HG02759 (cell line): ENCODE data around the gene RBP4.

ENCODE experiments used
- ATAC-seq: cut with Tn5 transposase; IDR thresholded peaks from one replicate; pipeline ENCODE4 v1.9.1; 2021; ENCODE audit warnings: mild to moderate bottlenecking, moderate library complexity; ENCODE audit not compliant: unreplicated experiment

The RBP4 gene

DNA sequence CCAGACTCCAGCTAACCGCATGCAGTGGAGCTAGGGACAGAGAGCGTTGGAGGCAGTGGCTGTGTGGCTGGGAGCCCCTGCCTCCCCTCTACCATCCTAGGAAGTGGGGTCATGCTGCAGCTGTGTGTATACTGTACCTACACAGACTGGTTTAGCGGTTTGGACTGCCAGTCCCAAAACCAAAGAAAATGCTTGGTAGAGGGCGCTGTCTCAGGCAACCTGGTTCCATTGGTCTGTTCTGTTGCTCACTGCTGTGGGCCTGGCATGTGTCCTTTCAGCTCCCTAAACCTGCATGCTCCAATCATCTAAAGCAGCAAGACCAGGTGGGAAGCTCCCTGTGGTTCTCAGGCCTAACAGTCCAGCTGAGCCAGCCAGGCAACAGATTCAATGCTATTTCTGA lies 4.5 kb downstream of the RBP4 start:
- ATAC-seq = no peak

DNA sequence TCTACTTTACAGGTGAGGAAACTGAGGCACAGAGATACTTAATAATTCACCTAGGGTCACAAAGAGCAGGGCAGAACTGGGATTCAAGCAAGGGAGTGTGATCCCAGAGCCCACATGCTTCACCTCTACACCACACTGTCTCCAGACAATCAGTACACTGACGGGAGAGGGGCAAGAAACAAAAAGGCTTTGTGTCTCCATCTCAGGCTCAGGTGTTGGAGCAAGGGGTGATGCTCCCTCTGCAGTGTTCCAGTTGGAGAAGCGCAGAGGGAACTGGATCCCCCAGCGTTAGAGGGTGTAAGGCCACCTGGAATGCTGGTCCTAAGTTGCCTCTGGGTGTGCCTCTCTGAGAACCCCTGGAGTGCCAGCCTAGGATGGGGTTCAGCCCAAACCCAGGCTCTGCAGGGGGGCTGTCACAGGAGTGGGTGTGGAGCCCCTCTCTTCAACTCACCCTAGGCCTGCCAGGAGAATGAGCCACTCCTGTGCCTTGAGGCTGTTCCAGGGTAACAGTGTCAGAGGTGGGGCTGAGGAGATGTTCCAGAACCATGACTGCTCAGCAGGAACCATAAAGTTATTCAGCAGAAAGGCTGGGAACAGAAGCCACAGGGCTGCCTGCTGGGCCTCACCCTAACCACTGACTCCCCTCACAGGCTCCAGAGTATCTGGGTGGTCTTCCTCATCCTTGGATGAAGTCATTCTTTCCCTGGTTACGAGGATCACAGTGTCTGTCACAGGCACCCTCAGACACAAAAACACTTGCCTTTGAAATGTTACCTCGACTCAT lies 5.5 kb downstream of the RBP4 start:
- no peak for ATAC-seq

DNA sequence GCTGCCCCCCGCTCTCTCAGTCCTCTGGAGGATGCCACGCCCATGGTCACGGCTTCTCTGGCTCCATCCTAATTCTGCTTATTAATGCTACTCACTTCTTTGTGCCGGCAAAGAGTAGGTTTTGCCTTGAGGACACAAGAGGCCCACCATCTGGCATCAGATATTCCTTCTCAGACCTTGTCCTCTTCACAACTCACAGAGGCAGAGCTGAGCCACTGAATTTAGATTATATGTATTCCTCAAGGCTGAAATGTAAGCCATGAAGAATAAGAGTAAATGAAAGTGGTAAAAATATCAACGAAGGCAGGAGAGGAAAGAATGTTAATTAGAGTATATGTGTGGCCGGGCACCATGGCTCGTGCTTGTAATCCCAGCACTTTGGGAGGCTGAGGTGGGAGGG lies 6.5 kb downstream of the RBP4 start:
- no peak for ATAC-seq

DNA sequence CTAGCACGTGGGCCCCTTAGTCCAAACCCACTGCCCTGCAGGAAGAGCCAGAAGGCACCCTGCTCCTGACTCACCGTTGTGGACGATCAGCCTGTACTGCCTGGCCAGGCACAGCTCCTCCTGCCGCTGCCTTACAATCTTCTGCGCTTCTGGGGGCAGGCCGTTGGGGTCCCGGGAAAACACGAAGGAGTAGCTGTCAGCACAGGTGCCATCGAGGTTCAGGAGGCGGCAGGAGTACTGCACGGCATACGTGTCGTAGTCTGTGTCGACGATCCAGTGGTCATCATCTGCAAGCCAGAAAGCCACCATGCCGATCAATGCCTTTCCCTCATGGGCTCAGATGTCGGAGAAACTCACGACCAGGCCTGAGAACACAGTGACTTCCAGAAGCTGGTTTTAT lies 7.3 kb downstream of the RBP4 start:
- no peak for ATAC-seq

DNA sequence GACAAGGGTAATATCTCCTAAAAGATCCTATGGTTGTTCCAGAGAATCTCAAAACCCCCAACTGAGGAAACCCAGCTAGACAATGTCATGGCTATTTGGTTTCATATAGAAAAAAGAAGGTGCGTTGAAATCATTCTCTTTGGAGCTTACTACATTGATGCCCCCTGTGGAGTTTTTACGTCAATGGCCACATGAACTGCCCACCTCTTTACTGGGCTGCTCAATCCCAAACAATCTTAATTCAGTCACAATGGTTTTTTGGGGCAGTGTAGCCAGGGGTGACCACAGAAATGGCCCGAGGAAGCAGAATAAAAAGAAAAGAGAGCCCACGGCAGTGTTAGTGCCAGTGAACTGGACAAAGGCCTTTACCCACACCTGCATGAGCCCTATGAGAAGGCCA lies 7.8 kb downstream of the RBP4 start:
- no peak for ATAC-seq

DNA sequence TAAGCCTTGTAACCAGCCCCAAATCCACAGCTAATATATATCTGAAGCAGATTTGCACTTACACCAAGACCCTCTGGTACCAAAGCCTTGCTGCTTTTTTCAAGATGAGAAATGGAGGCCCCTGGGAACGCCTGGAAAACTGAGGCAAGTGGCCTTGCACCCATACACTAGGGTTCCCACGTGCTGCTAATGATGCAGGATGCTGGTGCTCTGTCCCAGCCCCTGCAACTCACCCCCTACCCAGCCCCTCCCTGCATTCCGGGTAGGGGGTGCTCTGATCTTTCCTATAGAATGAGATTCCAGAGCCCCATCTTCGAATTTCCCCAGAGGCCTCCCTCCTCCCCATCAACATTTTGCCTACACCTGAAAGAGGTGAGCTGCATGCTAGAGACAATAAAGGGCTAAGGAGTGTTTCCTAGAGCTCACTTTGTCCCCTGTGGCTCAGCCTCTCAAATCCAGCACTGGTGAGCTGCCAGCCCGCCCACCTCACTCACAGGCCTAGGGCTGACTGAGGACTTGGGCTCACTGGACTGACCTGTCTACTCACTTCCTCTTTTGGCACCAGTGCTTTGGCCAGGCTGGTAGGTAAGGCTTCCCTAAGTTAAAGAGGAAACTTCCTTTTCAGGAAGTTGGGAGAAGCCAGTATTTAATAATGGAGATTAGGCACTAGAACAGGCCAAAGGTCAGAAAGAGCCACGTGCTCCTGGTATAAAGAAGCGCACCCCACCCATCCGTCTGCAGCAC lies 9.8 kb downstream of the RBP4 start:
- ATAC-seq = no peak

DNA sequence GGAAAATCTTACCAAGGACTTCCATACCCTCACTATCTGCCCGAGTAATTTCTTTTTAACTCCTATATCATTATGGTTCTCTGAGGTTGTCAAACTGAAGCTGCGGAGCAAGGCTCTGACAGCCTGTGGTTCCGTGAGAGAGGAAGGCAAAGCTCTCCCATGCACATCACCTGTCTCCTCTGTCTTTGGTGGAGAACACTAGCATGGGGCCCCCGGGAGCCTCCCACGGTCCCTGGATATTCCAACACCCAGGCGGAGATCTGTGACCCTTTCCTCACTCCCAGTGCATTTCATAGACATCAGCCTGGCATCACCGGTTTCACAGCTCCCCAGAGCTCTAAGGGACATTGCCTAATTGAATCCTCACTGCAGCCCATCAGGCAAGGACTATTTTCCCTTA lies 10.4 kb downstream of the RBP4 start:
- no peak for ATAC-seq

DNA sequence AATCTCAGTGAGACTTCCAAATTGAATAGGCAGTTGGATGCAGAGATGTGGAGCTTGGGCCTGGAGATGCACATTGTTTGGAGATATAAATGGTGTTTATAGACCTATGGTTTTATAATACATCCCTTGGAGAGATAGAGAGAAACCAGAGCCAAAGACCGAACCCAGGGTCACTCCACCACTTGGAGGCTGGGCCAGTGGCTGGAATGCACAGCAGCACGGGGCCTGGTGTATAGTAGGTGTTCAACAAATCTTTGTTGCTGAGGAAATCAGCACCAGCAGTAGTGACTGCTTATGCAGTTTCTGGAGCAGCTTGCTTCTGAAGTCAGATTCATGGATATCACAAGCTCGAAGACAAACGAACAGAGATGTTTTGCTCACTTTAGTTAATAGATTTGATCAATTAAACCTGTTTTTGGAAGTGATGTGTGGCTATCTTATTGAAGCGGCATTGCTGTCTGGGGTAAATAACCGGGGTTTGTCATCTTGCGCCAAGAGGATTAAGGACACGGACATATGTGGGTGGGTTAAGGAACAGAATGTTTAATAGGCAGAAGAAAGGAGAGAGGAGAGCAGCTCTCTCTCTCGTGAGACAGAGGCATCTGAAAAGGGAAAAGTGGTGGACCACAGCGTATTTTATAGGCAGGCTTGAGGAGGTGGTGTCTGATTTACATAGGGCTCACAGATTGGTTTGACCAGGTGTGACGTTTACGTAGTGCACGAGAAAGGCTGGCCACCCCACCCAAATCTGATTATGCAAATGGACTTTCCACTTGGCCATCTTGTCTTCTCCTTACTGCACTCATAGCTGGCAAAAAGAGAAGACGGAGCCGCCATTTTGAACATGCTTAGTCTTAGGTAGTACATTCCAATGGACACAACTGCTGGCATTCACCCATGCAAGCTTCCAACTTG lies 11.1 kb downstream of the RBP4 start:
- ATAC-seq = no peak

DNA sequence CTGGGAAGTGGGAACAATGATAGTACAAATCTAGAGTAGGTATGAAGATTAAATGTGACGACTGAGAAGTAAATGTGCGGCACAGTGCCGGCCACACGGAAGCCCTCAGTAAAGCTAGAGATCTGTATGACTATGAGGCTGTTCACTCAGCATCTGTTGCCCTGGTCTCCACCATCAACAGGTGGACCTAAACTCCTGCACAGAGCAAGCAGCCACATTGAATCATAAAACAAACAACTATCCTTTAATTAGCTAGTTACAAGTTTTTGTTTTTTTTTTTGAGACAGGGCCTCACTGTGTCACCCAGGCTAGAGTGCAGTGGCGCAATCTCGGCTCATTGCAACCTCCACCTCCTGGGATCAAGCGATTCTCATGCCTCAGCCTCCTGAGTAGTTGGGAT lies 16.6 kb downstream of the RBP4 start:
- no peak for ATAC-seq

DNA sequence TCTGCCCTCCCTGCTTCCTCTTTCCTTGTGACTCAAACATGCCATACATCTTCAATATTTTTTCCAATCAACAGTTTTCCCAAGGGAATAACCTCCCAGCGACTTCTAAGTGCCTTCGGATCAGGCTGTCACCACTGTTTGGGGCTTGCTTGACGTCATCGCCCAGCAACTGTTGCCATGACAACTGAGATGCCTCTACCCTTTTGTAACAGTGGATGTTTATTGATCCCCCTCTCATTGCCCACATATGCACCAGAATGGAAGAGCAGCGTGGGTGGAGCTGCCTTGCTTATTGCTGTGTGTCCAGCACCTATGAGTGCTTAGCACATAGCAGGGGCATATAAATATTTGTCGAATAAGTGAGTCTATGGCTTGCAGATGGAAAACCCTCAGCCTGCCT lies 20.2 kb downstream of the RBP4 start:
- no peak for ATAC-seq

DNA sequence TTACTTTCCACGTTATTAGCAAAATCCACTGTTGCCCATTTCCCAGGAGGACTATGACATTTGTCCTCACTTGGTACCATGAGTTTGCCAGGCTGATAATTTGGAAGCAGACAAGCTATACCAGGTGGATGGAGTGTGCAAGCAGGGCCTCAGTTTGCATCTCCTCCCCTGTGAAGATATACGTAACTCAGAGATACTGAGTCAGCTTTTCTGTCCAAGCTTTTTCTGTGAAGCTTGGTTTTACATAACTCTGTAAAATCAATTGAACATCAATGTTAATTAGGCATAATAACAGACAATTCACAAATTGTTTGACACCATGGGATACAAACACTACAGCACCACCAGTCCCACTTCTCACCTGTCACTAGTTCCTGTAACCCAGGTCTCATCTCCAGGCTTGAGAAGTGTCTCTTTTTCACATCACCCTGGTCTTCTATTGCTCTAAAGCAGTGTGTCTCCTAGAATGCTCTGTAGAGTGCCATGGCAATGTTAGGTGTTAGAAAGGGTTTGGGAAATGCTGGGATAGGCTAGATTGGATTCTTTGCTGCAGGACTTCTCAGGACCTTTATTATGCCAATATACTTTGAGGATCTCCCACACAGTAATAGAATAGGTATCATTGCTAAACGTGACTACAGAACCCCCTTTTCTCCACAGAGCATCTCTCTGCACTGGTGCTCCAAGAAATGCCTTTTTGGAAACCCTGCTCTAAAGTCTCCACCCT lies 20.9 kb downstream of the RBP4 start:
- ATAC-seq = no peak

DNA sequence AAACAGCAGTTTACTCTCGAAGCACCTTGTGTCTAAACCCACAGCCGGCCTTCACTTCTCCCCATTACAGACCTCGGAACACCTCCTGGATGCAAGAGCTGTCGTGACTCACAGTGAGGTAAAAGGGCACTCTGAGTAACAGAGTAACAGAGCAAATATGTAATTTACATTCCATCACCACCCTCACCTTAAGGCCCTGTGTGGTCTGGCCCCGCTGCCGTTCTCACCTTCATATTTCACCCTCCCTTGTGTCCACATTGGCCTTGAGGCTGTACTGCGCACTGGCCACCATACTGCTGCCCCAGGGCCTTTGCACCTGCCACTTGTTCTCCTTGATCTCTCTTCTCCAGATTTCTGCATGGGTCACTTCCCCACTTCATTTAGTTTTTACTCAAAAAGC lies 21.9 kb downstream of the RBP4 start:
- no peak for ATAC-seq

DNA sequence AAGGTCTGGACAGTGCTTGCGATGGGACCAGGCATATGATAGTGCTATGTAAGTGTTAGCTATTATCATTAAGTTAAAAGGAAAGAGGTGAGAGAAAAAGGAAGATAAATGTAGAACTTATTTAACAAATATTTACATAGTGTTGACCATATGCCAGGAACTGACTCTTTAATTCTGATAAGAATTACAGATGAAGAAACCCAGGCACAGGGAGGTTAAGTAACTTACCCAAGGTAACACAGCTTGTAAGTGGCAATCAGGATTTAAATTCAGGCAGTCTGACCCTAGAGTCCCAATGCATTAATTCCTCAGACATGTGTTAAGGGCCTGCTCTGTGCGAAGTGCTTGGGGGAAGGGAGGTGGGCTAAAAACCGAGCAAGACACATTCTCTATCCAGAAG lies 23.5 kb downstream of the RBP4 start:
- no peak for ATAC-seq

DNA sequence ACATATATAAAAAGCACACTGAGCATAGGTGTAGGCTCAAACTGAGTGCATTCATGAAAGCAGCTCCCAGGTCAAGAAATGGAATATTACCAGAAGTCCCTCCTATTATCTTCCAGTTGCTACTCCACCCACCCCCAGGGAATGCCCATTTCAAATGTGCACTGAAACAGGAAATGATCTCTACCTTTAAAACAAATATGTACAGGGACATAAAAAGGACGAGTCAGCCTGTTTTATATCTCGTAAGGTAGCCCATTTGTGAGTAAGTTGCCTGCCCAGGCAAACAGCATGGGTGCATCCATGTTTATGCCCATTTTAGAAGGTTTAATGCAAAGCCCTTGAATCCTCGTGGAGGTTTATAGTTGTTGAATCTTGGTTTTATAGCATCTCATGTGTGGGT lies 24.1 kb downstream of the RBP4 start:
- ATAC-seq = no peak

DNA sequence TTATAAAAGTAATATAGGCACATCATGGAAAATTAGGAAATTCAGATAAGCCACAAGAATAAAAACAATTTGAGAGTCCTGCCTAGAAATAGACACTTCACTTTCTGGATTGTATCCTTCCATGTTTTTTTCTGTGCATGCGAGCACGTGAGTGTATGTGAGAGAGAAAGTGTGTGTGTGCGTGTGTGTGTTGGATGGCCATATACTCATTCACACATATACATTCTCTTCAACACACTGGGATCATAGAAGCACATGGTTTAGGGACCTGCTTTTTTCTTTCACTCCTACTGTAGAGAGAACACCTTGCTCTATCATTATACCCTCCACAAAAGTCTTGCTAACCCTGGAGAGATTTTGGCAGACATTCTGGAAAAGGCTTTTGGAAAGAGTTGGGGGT lies 27.1 kb downstream of the RBP4 start:
- no peak for ATAC-seq

DNA sequence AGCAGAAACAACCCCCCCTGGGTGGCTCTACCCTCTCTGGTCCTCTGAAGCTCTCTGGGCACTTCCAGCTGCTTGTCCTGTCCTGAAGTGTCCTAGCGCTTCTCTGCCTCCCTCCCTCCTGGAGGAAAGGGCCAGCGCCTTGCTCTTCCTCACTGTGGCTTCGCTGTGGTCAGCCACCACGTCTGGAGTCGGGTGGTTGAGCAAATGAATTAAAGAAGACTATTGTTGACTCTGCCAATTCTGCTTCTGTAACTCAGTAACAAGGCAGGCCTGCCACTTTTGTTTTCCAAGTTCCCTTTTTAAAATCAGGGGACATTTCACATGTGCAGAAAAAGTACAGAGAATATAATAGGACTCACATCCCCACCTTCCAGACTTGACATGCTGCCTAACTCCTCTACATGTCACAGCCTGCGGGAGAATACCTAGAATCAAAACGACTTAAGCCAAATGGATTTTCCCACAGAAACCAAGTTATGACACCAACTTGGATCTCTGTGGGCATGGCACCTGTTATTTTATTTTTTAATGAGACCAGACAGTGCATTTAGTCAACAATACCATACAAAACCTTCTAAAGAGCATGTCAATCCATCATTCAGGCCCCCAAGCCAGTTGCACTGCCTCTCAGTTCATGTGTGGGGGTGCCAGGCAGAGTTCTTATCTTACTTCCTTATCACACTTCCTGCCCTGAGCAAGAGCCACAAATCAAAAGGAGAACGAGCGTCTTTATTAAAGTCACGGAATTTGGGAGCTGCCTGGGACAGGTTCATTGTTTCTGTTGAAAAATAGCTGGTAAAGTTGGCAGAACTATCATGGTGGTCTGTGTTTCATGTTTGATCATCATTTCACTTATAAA lies 27.8 kb downstream of the RBP4 start:
- no peak for ATAC-seq

DNA sequence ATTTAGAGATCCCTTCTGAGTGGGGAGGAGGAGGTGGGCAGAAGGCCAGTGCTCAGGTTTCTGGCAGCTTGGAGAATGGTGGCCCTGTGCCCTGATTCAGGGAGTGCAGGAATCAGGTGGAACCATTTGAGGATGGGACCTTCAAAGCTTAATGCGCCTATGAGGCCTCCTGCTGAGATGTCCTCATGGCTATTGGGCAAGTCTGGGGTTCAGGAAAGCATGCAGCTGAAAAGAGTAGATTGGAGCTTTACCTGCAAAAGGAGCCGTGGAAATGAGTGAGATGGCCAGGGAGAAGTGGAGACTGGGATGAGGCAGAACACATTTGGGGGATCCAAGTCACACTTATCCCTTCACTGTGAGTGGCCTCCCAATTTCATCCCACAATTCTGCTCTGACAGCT lies 28.4 kb downstream of the RBP4 start:
- ATAC-seq = no peak

DNA sequence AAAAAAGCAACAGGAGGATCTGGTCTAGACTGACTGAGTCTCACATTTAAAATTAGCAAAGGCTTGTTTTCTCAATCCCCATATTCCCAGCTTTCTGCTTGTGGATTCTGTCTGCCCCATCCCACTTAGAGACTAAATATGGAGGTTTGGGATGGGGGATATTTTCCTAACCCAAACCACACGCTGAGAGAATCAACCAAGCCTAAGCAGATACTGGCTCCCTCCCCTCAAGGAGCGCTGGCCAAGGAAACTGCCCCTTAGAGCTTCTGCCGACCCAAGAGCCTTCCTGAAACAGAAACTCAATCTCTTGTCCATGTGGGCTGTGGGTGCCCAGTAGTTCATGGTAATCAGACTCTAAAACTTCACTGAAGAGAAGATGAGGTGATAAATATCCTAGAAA lies 30.7 kb downstream of the RBP4 start:
- no peak for ATAC-seq

DNA sequence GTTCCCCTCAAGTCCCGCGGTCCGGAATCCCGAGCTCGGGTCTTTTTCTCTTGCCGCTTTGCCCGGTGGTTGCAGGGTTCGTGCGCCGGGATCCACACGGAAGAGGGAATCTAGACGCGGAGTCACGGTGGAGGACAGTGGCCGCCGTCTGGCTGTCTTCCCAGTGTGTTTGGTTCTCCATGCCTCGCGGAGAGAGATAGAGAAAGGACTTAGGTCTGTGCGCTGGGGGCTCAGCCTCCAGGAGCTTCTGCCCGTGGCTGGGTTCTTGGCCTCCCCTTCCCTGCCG lies 33.0 kb downstream of the RBP4 start:
- no peak for ATAC-seq
